Hematopoietic multipotent progenitor cell treated with erythropoietin and hydrocortisone succinate and interleukin-3 and kit ligand, for 8 days (in vitro differentiated cells): ENCODE data around the gene KCNV2.

Experiments
- DNase-seq: peaks from one replicate; pipeline ENCODE4 v3.0.0-alpha.2; 2015

Gene KCNV2

DNA sequence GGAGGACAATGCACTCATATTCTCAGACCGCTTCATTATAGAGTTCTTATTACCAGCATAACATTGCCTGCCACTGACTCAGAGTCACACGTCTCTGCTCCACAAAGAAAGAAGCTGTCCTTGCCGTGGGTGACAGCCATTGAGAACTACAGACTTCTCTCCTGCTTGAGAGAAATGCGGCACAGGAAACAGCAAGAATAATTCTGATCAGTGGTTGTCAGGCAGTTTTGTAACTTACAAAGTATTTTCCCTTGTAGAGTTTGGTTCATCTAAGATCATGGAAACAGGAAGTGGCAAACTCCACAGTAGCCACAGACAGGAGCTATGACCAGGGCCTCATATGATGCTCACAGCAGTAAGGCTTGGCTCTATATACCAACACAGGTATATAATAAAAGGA, 47.0 kb downstream of the KCNV2 start:
- peak; percentile 31 for DNase-seq

- no peak for DNase-seq
Measured at GRCh38 chr9:2765250-2765880, 48.1 kb downstream of the KCNV2 start.

DNA sequence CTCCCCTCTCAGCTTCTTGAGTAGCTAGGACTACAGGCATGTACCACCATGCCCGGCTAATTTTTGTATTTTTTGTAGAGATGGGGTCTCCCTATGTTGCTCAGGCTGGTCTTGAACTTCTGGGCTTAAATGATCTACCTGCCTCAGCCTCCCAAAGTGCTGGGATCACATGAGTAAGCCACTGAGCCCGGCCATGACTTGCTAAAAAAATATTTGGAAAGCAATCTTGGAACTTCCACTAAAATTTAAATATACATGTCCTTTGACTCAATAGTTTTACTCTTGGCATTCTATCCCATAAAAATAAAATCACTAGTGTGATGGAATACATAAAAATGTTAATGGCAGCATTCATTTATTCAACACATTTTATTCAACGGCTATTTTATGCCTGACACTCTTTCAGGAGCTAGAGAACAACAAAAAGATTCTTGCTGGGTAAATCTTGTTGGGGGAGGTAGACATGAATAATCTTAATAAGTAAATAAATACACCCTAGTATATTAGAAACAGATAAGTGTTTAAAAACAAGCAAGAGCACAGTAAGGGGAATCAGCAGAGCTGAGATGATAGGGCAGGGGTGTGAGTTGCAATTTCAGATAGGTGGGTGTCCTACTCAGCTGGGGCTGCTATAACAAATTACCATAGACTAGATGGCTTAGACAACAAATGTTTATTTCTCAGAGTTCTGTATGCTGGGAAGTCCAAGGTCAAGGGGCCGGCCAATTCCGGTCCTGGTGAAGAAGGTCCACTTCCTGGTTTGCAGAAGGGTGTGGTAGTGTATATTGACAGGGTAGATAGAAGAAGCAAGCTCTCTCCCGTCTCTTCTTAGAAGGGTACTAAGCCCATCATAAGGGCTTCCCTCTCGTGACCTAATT, 50.7 kb downstream of the KCNV2 start:
- DNase-seq, result no peak

GRCh38 chr9:2771087-2771486, 53.8 kb downstream of the KCNV2 start:
- peak; percentile 74 for DNase-seq

- no peak for DNase-seq
Measured at GRCh38 chr9:2771661-2772060, 54.4 kb downstream of the KCNV2 start.

DNA sequence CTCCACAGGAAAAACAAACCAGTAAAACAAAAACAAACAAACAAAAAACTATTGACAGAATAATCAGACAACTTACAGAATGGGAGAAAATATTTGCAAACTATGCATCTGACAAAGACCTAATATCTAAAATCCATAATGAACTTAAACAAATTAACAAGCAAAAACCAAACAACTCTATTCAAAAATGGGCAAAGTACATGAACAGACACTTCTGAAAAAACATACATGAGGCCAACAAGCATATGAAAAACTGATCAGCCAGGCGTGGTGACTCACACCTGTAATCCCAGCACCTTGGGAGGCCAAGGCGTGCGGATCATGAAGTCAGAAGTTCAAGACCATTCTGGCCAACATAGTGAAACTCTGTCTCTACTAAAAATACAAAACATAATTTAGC, 60.1 kb downstream of the KCNV2 start:
- no peak for DNase-seq

- DNase-seq, result no peak
Measured at GRCh38 chr9:2778816-2779215, 61.5 kb downstream of the KCNV2 start.
